Lower leg skin (tissue), 4 donors: Measurements from ENCODE around the gene RAB41. TPM values are rescaled to one million over a fixed set of nuclear protein-coding genes. Genes with fewer than 3 reads are reported as not detected.

Experiments used
- DNase-seq, 2 donors: peaks; one replicate each; pipeline ENCODE4 v3.0.0-alpha.2; 2019; ENCODE audit warnings: low spot score in 2 of 2
- H3K4me3 ChIP-seq: fragments of 200-600 bp; sonication (generic); 2 replicates; pipeline ENCODE4 v1.5.1; 2017; ENCODE audit warnings: mild to moderate bottlenecking, low read depth; ENCODE audit not compliant: poor library complexity, severe bottlenecking
- CTCF ChIP-seq, 3 donors: fragments of 450-650 bp; IDR thresholded peaks; one replicate each; pipeline ENCODE4 v1.5.1; 2016; ENCODE audit warnings: antibody characterized with exemption in 3 of 3, mild to moderate bottlenecking in 3 of 3, moderate library complexity in 2 of 3
- POLR2A ChIP-seq, 2 donors: fragments of 450-650 bp; IDR thresholded peaks; one replicate each; pipeline ENCODE4 v1.6.1; 2016 to 2017; ENCODE audit warnings: antibody characterized with exemption in 2 of 2, mild to moderate bottlenecking in 1 of 2, moderate library complexity in 1 of 2
- WGBS, 2 donors: methylation state at CpG; one replicate each; pipeline ENCODE4 v1.1.5; 2018; 5-methylcytosine and 5-hydroxymethylcytosine counted together
- intact Hi-C: fragments of 100-400 bp; cut with DNase I; formaldehyde crosslinking; loops from one replicate; pipeline ENCODE4 v1.15.0; 2023; ENCODE audit warnings: low total_unique reads
- total RNA-seq, 4 donors: library from RNA; depleted of rRNA; stranded (reverse); fragments of >200 nt; gene quantifications; one replicate each; pipeline ENCODE4 v1.1.0, GENCODE V29; 2016

RAB41 gene
- total RNA-seq, 4 donors from 2014 or later, result not detected

DNA sequence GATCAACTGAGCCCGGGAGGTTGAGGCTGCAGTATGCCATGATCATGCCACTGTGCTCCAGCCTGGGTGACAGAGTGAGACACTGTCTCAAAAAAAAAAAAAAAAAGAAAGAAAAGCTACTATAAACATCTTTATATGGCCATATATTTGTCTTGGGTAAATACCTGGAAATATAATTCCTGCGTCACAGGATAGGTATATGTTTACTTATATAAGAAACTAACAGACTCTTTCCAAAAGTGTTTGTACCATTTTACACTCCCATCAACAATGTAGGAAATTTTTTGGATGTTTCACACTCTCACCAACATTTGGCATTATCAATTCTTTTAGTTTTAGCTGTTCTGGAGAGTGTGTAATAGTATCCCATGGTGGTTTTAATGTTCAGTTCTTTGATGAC, 34.7 kb upstream of the RAB41 start:
- intact Hi-C loops, result no loop called here
- no peak for DNase-seq
- no peak overlapping the region for H3K4me3 ChIP-seq
- 85 to 100% methylated on average over 2 of the region's 2 CpGs for WGBS, 2 donors
- TF ChIP-seq POLR2A (IDR thresholded peaks at IDR 0.05) (no peak), CTCF (IDR thresholded peaks at IDR 0.05) (no peak)

DNA sequence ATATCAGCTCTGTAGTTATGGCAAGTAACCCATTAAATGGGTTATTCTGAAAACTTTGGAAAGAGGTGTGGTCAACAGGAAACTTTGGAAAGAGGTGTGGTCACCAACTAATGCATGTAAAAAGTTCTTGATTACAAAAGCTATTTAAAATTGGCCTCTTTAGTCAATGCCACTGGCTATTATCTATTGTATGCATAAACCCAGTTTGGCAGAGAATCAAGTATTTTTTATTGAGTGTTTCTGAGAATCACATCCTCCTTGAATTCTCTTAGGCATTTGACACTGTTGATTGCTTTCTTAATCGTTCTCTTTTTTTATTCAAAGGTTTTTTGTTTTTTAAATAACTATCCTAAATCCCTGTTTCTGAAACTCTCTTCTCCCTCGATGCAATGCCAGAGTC, 29.5 kb upstream of the RAB41 start:
- no peak overlapping the region for H3K4me3 ChIP-seq
- WGBS, 2 donors, result 47 to 68% methylated on average over 2 of the region's 2 CpGs
- TF ChIP-seq POLR2A (IDR thresholded peaks at IDR 0.05) (no peak), CTCF (IDR thresholded peaks at IDR 0.05) (no peak)
- no peak for DNase-seq
- intact Hi-C loops, result no loop called here

GRCh38 chrX:70253377-70254062, 28.5 kb upstream of the RAB41 start:
- WGBS, 2 donors, result 70 to 81% methylated on average over 3 of the region's 3 CpGs
- DNase-seq, result no peak
- H3K4me3 ChIP-seq, result no peak overlapping the region
- intact Hi-C loops, result no loop called here
- TF ChIP-seq CTCF (IDR thresholded peaks at IDR 0.05), result no peak
- no peak for TF ChIP-seq POLR2A (IDR thresholded peaks at IDR 0.05)

GRCh38 chrX:70254063-70254400, 27.9 kb upstream of the RAB41 start:
- WGBS, 2 donors, result 74 to 79% methylated on average over 1 of the region's 1 CpG
- intact Hi-C loops, result no loop called here

GRCh38 chrX:70254909-70255308, 27.1 kb upstream of the RAB41 start:
- no peak for TF ChIP-seq POLR2A (IDR thresholded peaks at IDR 0.05)
- TF ChIP-seq CTCF (IDR thresholded peaks at IDR 0.05), result no peak
- no peak overlapping the region for H3K4me3 ChIP-seq
- WGBS, 2 donors, result 87 to 100% methylated on average over 3 of the region's 3 CpGs
- intact Hi-C loops, result no loop called here
- no peak for DNase-seq

More at GRCh38 chrX:70254063-70254400, 27.9 kb upstream of the RAB41 start:
- DNase-seq, result no peak
- H3K4me3 ChIP-seq, result no peak overlapping the region
- no peak for TF ChIP-seq POLR2A (IDR thresholded peaks at IDR 0.05)
- no peak for TF ChIP-seq CTCF (IDR thresholded peaks at IDR 0.05)

- intact Hi-C loops, result no loop called here
- DNase-seq, result no peak
- H3K4me3 ChIP-seq, result no peak overlapping the region
- TF ChIP-seq POLR2A (IDR thresholded peaks at IDR 0.05) (no peak), CTCF (IDR thresholded peaks at IDR 0.05) (no peak)
- 54 to 73% methylated on average over 2 of the region's 2 CpGs for WGBS, 2 donors
Measured at GRCh38 chrX:70255452-70255851, 26.5 kb upstream of the RAB41 start.
